Upper lobe of left lung (tissue), 4 donors: ENCODE data around the gene EEF1E1.

Experiments
- CTCF ChIP-seq, 6 experiments: fragments of 450-650 bp in 4 of 6; fragments of 200-600 bp in 2 of 6; sonication (generic) in 2 of 6; IDR thresholded peaks; one replicate each; pipeline ENCODE4 v1.5.1; 2016 to 2019; ENCODE audit warnings: antibody characterized with exemption in 6 of 6
- POLR2A ChIP-seq, 4 donors: fragments of 450-650 bp; IDR thresholded peaks; one replicate each; pipeline ENCODE4 v1.5.1; 2016 to 2017; ENCODE audit warnings: antibody characterized with exemption in 4 of 4, mild to moderate bottlenecking in 2 of 4
- POLR2AphosphoS5 ChIP-seq, 2 donors: sonication (generic); formaldehyde crosslinking; IDR thresholded peaks; one replicate each; pipeline ENCODE4 v1.5.1; 2017; ENCODE audit warnings: antibody characterized with exemption in 2 of 2

GRCh38 chr6:8087870-8088754, 14.2 kb downstream of the EEF1E1 start:
- TF ChIP-seq CTCF (IDR thresholded peaks at IDR 0.05) (no peak), POLR2A (IDR thresholded peaks at IDR 0.05) (no peak), POLR2AphosphoS5 (IDR thresholded peaks at IDR 0.05) (no peak)
